ENCODE results near the gene INPP1. TPM values are rescaled to one million over a fixed set of nuclear protein-coding genes. Genes with fewer than 3 reads are reported as not detected.

INPP1 gene
- total and polyA plus RNA-seq, 2 of the 8 experiments (the other 6 are each of a cell fraction or from before 2014, with no cell fraction given): 0.88 to 3.0 TPM

GRCh38 chr2:190367091-190367490 lies 23.7 kb downstream of the INPP1 start:
- Histone ChIP-seq H3K14ac (ENCODE audit: insufficient read length) (no peak overlapping the region), H3K27me3 (replicated peaks in 1 of 4; ENCODE audit: control insufficient read depth in 3 of 4, extremely low read depth in 1 of 4, insufficient read depth in 3 of 4, low read length in 3 of 4) (no peaks in the 10 kb centered on the region), H2AFZ (ENCODE audit: low read length) (no peak overlapping the region), H4K20me1 (replicated peaks in 1 of 2; ENCODE audit: control insufficient read depth in 1 of 2, insufficient read depth in 2 of 2, low read length in 2 of 2) (no peaks in the 10 kb centered on the region), H4K8ac (ENCODE audit: extremely low read depth, insufficient read depth, low read length) (no peak overlapping the region), H3K56ac (replicated peaks; ENCODE audit: insufficient read length, low read depth, low read length) (no peak overlapping the region), H3K23me2 (ENCODE audit: low read depth, low read length) (no peaks in the 10 kb centered on the region; the same call in 1 of the 2 replicates), H2BK120ac (replicated peaks; ENCODE audit: low read depth, low read length) (no peak overlapping the region), H3K4me2 (ENCODE audit: insufficient read depth in 1 of 2, low read depth in 2 of 2, low read length in 2 of 2) (no peak overlapping the region), H3K79me1 (ENCODE audit: low read depth, low read length) (no peaks in the 10 kb centered on the region), H2BK15ac (ENCODE audit: low read length) (no peak overlapping the region), H2AK5ac (ENCODE audit: low read depth, low read length) (no peak overlapping the region), H2BK12ac (ENCODE audit: low read depth, low read length) (no peak overlapping the region), H3K18ac (ENCODE audit: extremely low read depth, low read length) (no peak overlapping the region), H3K9ac (replicated peaks in 1 of 4; ENCODE audit: extremely low read depth in 1 of 4, low read depth in 3 of 4, low read length in 3 of 4) (no peak overlapping the region), H2BK5ac (ENCODE audit: low read depth, low read length) (no peak overlapping the region), H3K36me3 (ENCODE audit: control insufficient read depth in 2 of 4, insufficient read depth in 4 of 4, low read length in 3 of 4) (no peaks in the 10 kb centered on the region), H3K9me3 (ENCODE audit: insufficient read depth in 2 of 2, low read depth in 1 of 2, low read length in 1 of 2) (no peaks in the 10 kb centered on the region), H4K5ac (ENCODE audit: insufficient read length, low read depth, low read length) (no peak overlapping the region), H4K91ac (replicated peaks; ENCODE audit: insufficient read length, low read length) (no peak overlapping the region), H3K4me1 (replicated peaks in 1 of 4; ENCODE audit: control insufficient read depth in 3 of 4, insufficient read depth in 4 of 4, low read length in 3 of 4) (no peaks in the 10 kb centered on the region), H3K27ac (ENCODE audit: low read depth, low read length) (no peak overlapping the region), H3K4me3 (ENCODE audit: extremely low read depth in 1 of 4, insufficient read depth in 2 of 4, low read depth in 3 of 4, low read length in 4 of 4) (no peak overlapping the region), H3K23ac (ENCODE audit: insufficient read length) (no peak overlapping the region), H2BK20ac (ENCODE audit: low read length) (no peak overlapping the region), H3K4ac (replicated peaks; ENCODE audit: insufficient read length, low read depth, low read length) (no peak overlapping the region), H3K79me2 (ENCODE audit: control insufficient read depth in 1 of 2, insufficient read depth in 2 of 2, low read length in 2 of 2) (no peaks in the 10 kb centered on the region; a peak in 1 of 4 replicates)
- ChIA-PET POLR2A (ENCODE audit: partially characterized antibody) (no interaction called here), CTCF (ENCODE audit: partially characterized antibody) (interaction anchor here (0.7 to 1.4 kb wide), 9 partner anchors 11 to 296 kb away, joined by 3 to 4 read pairs (median 3); no protein-coding TSS in a partner anchor)
- 87% methylated on average over 4 of the region's 4 CpGs; no CpG with 5 or more reads in 1 of the 2 experiments for WGBS, 2 experiments (ENCODE audit: extremely low coverage in 1 of 2, insufficient coverage in 1 of 2, insufficient read length in 1 of 2, insufficient replicate concordance in 2 of 2, low coverage in 1 of 2, low lambda C conversion rate in 2 of 2, missing lambda C conversion rate in 1 of 2)
- FAIRE-seq (no peak), DNase-seq (ENCODE audit: low read depth in 1 of 2, low spot score in 2 of 2) (no peak)
- TF ChIP-seq, protein P1, sequence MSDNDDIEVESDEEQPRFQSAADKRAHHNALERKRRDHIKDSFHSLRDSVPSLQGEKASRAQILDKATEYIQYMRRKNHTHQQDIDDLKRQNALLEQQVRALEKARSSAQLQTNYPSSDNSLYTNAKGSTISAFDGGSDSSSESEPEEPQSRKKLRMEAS (IDR thresholded peaks at IDR 0.05): no peak
- TF ChIP-seq SUZ12 (IDR thresholded peaks at IDR 0.05; ENCODE audit: low read length): no peak
- TF ChIP-seq CHD1 (IDR thresholded peaks at IDR 0.05; ENCODE audit: low read depth, low read length): no peak
- no peak for TF ChIP-seq JUND (IDR thresholded peaks at IDR 0.05; ENCODE audit: low read length)
- no peak for TF ChIP-seq CBX5 (IDR thresholded peaks at IDR 0.05; ENCODE audit: low read depth, low read length)
- TF ChIP-seq CEBPB (IDR thresholded peaks at IDR 0.05; ENCODE audit: low read depth, low read length): no peak
- no peak for TF ChIP-seq ATF3 (IDR thresholded peaks at IDR 0.05; ENCODE audit: insufficient read depth, low read depth, low read length)
- TF ChIP-seq SP1 (IDR thresholded peaks at IDR 0.05; ENCODE audit: low read depth, low read length): no peak
- no peak for TF ChIP-seq E2F6 (IDR thresholded peaks at IDR 0.05)
- no peak for TF ChIP-seq BCL11A (IDR thresholded peaks at IDR 0.05; ENCODE audit: low read depth in 2 of 2, low read length in 2 of 2)
- TF ChIP-seq JUN (IDR thresholded peaks at IDR 0.05; ENCODE audit: low read depth, low read length): no peak
- TF ChIP-seq HDAC6 (IDR thresholded peaks at IDR 0.05; ENCODE audit: low read depth, low read length): no peak
- TF ChIP-seq ASH2L (IDR thresholded peaks at IDR 0.05; ENCODE audit: low read length): no peak
- no peak for TF ChIP-seq CHD2 (IDR thresholded peaks at IDR 0.05; ENCODE audit: low read length)

Data from H1 (cell line).